C4-2B (cell line): ENCODE data around the gene SLIT3.

ENCODE experiments used
- ZFX ChIP-seq: fragments of 450-650 bp; IDR thresholded peaks from 2 replicates; pipeline ENCODE4 v1.6.1; 2017
- TF ChIP-seq, protein P1 (sequence below): fragments of 450-650 bp; conservative IDR thresholded peaks from 2 replicates; pipeline ENCODE4 v1.5.1; 2017; ENCODE audit warnings: mild to moderate bottlenecking

DNA sequence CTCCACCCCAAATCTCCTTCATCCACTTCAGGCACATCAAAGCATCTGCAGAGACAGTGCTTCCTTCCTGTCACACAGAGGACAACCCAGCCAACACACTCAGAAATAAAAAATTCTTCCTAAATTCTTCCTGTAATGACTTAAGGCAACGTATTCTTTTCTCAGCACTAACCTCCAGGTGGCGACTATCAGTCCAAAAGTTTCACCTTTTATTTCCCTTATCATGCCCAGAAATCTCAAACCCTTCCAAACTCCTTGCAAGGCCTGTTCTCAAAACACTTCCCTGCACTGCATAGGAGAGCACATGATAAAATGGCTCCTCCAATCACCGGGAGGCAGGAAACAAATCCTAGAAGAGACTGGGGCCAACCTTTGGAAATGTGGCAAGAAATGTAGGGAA is 35.1 kb downstream of the SLIT3 start:
- TF ChIP-seq, protein P1, sequence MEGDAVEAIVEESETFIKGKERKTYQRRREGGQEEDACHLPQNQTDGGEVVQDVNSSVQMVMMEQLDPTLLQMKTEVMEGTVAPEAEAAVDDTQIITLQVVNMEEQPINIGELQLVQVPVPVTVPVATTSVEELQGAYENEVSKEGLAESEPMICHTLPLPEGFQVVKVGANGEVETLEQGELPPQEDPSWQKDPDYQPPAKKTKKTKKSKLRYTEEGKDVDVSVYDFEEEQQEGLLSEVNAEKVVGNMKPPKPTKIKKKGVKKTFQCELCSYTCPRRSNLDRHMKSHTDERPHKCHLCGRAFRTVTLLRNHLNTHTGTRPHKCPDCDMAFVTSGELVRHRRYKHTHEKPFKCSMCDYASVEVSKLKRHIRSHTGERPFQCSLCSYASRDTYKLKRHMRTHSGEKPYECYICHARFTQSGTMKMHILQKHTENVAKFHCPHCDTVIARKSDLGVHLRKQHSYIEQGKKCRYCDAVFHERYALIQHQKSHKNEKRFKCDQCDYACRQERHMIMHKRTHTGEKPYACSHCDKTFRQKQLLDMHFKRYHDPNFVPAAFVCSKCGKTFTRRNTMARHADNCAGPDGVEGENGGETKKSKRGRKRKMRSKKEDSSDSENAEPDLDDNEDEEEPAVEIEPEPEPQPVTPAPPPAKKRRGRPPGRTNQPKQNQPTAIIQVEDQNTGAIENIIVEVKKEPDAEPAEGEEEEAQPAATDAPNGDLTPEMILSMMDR: peak; percentile 73
- TF ChIP-seq ZFX: no peak
